Transverse colon (tissue), 4 donors: ENCODE results near the gene CHFR.

Experiments
- EP300 ChIP-seq: sonication (generic); formaldehyde crosslinking; IDR thresholded peaks from one replicate; pipeline ENCODE4 v1.6.1; 2017; ENCODE audit warnings: antibody characterized with exemption, low read depth
- POLR2AphosphoS5 ChIP-seq, 3 donors: sonication (generic); formaldehyde crosslinking; IDR thresholded peaks; one replicate each; pipeline ENCODE4 v1.6.1; 2016; ENCODE audit warnings: antibody characterized with exemption in 3 of 3
- TF ChIP-seq, protein P1 (sequence below), 5 experiments: fragments of 200-600 bp in 3 of 5; fragments of 450-650 bp in 2 of 5; sonication (generic) in 3 of 5; IDR thresholded peaks; 1 replicate in 2 of 5; 2 replicates in 3 of 5; pipeline ENCODE4 v1.5.1; 2016 to 2017; ENCODE audit warnings: antibody characterized with exemption in 5 of 5, inconsistent platforms in 3 of 5, mild to moderate bottlenecking in 2 of 5, moderate library complexity in 1 of 5

DNA sequence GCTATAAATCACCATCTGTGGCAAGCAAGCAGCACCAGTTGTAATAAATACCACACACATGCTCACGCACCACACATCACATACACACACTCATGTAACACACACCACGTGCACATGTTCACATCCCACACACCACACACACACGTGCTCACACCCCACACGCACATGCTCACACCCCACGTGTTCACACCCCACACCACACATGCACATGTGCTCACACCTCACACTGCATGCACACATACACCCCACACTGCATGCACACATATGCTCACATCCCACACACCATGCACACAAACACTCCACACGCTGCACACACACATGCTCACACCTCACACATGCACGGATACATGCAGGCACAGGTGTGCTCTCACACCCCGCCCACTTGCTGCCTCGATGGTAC is 102.8 kb downstream of the CHFR start:
- no peak for TF ChIP-seq EP300
- TF ChIP-seq, protein P1, sequence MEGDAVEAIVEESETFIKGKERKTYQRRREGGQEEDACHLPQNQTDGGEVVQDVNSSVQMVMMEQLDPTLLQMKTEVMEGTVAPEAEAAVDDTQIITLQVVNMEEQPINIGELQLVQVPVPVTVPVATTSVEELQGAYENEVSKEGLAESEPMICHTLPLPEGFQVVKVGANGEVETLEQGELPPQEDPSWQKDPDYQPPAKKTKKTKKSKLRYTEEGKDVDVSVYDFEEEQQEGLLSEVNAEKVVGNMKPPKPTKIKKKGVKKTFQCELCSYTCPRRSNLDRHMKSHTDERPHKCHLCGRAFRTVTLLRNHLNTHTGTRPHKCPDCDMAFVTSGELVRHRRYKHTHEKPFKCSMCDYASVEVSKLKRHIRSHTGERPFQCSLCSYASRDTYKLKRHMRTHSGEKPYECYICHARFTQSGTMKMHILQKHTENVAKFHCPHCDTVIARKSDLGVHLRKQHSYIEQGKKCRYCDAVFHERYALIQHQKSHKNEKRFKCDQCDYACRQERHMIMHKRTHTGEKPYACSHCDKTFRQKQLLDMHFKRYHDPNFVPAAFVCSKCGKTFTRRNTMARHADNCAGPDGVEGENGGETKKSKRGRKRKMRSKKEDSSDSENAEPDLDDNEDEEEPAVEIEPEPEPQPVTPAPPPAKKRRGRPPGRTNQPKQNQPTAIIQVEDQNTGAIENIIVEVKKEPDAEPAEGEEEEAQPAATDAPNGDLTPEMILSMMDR (IDR thresholded peaks at IDR 0.05) = no peak
- TF ChIP-seq POLR2AphosphoS5 (IDR thresholded peaks at IDR 0.05) = no peak
